HL-60/S4 (cell line): ENCODE results near the gene JAG1.

Experiments used
- in situ Hi-C: fragments of 300-500 bp; cut with MboI; formaldehyde crosslinking; loops from 2 replicates; pipeline ENCODE4 v1.14.3; 2022; ENCODE audit warnings: low sequenced_read_pairs

JAG1 gene

DNA sequence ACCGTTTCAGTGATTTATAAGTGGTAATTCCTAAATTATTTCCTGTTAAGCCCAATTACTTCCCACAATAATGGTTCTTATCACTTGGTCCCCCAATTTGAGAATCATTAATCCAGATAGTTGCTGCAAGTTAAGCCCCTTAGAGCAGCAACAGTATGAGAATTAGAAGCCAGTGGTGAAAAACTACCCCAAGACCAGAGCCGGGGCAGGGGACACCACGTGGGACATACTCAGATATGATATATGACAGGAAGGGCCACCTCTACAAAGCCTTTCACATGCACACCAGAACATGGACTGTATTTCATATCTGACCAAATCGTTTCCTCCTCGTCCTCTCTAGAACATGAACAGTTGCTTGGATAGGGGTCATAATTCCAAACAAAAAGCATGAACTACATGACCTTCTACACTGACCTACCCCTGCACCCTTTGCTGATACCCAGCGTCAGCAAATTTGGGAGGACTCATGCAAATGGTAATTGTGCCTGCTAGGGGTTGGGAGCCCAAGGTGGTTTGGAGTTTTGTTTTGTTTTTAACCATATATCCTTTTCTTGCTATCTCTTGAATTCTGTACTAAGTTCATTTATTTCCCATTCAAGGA lies 3.9 kb downstream of the JAG1 start:
- in situ Hi-C loops = loop anchor here (25.0 kb wide), 1 partner anchor 208 kb away; no protein-coding TSS in a partner anchor

DNA sequence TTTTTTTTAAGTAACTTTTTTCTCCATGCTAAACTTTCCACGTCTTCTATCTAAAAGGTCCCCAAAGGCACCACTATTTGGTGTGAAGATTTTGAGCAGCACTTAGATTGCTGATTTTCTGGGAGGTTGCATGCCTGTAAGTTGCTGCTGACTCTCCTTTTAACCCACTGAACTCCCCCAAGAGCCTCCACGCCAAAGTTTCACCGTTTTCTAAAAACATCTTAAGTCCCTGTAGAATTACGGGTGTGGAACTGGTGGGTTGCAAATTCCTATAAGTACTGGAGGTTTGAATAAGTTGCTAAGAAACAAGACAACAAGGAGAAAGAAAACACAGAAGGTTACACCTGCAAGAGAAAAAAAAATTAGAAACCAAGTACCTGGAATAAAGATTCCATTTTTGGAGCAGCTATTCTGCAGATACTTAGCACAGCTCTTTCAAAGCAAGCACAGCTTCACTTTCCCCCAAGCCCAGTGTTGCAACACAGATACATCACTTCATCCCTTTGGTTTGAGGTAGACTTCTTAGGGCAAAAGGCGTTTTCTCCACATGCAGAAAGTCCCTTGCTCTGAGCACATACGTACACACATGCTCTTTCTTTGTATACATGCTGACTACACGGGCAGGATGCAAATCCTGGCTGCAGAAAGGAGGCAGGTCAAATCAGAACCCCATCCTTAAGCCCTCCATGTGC lies 5.0 kb downstream of the JAG1 start:
- in situ Hi-C loops = loop anchor here (25.0 kb wide), 1 partner anchor 207 kb away; no protein-coding TSS in a partner anchor

DNA sequence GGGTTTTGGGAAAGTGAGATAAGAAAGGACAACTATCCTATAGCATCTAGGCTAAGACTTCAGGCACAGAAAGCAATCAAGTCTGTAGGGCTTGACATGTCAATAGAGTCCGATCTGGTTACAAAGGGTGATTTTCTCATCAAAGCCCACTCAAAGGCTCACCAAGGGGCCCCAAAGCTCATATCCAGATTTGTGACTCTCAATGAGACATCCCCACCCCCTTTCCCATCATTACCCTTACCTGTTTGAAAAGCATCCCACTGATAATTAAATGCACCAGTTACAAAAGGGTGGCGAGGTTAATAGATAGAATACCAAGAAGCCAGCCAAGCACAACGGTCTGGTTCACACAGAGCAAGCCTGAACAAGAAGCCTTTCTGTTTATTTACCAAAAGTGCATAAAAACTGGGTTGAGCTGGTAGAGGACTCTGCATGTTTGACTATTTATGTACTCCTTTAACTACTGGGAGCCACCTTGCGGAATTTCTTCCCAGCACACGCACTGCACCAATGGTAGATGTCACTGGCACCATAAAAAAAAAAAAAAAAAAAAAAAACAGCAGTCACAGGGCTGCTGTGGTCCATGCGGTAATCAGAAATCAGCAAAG lies 6.1 kb downstream of the JAG1 start:
- in situ Hi-C loops = loop anchor here (25.0 kb wide), 1 partner anchor 205 kb away; no protein-coding TSS in a partner anchor

DNA sequence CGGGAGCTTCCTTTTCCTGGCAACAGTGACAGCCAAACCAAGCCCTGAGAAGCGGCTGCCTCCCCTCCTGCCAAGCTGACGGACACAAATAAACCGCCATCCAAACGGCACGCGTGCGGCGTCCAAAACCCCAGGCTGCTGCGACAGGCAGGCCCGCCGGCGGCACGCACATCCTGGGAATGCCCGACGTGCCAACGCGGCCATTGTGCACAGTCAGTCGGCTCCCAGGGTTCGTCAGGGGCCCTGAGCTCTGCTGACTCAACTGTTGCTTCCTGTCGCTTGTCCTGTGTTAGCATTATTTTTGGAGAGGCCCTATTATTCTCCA lies 6.8 kb downstream of the JAG1 start:
- in situ Hi-C loops = loop anchor here (25.0 kb wide), 1 partner anchor 205 kb away; no protein-coding TSS in a partner anchor

DNA sequence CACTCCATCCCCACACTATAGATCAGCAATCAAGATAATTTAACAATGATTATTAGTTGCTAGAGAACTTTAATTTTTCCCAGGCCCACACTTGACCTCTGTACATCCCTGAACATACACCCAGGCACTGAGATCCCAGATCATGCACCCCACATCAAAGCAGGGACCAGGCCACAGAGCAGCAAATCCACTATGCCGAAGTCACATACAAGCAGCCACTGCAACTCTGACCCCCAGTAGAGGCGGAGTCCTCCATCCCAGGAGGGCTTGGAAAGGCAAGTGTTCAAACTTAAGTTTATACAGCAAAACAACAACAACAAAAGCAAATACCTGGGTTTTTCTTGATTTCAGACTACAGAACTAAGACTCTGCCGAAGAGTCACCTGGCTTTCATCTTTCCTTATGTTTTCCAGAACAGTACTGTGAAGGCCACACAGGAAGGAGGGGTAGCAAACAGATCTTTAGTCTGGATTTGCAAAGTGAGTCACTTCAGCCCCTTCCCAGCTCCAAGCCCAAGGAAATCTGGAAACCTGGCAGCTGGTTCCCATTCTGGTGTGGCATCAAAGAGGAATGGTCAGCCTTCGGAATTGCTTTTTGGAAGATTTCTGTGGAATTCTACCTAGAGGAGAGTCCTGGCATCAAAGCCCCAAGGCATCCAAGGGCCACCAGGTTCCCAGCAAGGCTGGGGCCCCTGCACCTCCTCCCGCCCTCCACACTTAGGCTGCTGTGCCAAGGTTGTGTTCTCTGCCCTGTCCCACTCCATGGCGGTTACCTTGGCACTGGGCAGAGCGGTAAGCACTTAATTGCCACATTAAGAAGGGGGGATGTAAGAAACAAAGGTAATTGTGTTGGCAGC lies 7.3 kb downstream of the JAG1 start:
- in situ Hi-C loops = loop anchor here (25.0 kb wide), 1 partner anchor 204 kb away; no protein-coding TSS in a partner anchor

DNA sequence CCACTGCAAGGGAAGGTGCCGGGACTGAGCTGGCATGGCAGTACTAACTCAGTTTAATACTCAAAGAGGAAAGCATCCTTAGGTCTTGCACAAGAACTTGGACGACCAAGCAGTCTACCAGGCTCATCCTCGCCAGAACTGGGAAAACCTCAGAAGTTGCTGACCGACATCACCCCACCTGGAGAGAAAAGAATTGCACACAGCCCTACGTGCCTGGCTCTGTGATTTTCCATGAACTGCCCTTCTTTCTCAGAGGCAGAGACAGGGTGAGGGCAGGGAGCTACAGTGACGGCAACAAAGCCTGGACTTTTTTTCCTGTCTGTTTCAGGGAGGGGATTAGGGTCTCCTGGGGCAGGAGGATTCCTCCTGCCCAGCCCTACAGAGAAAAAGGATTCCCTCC lies 8.0 kb downstream of the JAG1 start:
- in situ Hi-C loops = loop anchor here (25.0 kb wide), 1 partner anchor 203 kb away; no protein-coding TSS in a partner anchor

DNA sequence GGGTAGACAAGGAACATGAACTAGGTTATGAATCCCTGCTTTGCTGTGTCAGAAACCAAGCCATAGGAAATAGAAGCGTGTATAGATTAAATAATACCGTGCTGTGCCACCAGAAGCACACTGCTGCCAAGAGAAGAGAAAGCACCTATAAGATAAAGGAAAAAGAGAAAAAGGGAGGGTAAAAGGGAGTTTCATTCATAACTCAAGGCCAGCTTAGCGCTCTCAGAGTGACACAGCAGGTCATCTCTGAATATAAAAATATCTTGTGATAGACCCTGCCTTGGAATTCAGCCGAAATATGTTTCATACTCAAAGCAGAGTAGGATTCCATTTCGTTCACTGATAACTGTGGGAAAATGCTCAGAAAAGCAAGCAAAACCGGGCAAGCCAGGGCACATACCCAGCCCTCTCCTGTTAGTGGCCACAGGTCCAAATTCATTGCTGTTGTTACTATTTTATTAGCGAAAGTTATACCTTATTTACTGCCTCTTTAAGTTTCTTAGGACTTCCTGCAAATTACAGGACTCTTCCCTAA lies 8.7 kb downstream of the JAG1 start:
- in situ Hi-C loops = loop anchor here (25.0 kb wide), 1 partner anchor 203 kb away; no protein-coding TSS in a partner anchor

DNA sequence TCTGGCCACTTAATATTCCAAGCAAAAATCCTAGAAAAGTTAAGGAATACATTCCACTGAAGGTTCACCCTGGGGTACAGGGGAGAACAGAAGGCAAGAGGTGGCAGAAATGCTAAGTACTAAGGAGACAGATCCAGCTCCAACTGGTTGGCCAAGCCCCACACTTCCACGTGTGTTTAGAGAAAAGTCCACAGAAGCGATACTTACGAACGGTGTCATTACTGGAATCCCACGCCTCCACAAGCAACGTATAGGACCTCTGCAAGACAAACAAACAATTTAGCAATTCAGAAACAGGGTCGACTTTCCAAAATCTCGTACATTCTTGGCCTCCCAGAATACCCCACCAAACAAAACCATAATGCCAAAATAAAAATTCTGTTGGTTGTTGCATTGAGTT lies 10.0 kb downstream of the JAG1 start:
- in situ Hi-C loops = loop anchor here (25.0 kb wide), 1 partner anchor 201 kb away; no protein-coding TSS in a partner anchor

DNA sequence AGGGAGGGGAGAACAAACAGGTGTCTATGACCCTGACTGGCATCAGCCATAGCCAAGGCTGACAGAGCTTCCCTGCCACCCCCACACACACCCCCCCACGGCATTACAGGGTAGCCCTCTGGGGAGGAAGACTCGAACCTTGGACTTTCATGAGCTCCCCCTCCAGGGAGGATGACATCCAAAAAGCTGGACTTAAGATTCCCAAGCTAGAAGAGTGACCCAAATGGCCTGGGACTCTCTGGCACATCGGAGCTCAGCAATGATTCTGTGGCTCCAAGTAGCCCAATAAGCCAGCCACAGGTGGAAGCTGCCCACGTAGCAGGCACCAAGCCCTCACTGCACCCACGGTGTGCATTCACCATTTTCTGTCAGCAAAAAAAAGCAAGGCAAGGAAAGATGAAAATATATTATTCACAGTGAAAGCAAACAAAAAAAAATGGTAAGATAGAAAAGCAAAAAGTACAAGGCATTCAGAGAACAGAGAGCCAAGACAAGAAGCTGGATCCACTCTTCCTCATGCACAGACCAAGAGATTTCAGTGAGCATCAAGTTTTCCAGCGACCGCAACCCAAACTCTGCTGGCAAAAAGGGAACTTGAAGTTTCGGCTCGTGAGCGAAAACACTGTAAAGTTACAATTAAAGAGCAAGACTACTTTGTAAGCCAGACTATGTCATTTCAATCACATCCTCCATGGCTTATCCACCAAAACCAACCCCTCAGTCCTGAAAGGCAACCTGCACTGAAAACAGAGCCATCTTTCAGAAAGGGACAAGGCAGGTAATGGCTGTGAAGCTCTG lies 10.9 kb downstream of the JAG1 start:
- in situ Hi-C loops = loop anchor here (25.0 kb wide), 1 partner anchor 201 kb away; no protein-coding TSS in a partner anchor

DNA sequence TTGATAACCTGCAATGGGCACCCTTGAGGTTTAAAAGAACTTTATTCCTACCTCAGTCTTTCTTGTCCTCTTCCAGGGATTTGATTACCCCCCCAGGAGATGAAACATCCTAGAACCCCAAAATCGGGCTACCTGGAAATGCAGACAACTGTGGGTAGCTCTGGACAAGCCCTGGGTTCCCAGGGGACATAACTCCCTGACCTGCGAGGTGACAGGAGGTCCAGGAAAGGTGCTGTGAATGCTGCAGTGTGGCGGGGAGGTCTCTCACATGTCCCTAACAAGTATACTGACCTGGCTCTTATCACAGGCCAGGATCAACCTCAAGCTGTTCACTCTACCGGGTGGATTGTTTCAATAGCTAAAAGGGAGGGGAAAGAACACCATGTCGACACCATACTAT lies 11.6 kb downstream of the JAG1 start:
- in situ Hi-C loops = loop anchor here (25.0 kb wide), 1 partner anchor 200 kb away; no protein-coding TSS in a partner anchor

DNA sequence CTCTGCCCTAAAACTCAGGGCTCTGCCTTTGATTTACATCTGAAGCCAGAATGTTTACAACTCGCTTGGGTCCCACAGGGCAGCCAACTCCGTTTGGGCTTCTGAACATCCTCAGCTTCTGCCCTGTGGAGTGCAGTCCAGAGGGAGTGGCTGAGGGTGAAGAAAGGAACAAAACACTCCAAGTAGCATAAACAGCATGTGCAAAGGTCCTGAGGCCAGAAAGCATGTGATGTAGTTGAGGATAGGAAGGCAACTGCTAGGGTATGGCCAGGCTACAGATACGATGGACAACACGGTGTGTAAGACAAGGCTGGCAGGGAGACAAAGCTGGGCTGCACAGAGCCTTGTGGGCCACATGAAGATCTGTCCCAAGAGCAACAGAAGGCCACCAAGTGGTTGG lies 12.5 kb downstream of the JAG1 start:
- in situ Hi-C loops = loop anchor here (25.0 kb wide), 1 partner anchor 199 kb away; no protein-coding TSS in a partner anchor

DNA sequence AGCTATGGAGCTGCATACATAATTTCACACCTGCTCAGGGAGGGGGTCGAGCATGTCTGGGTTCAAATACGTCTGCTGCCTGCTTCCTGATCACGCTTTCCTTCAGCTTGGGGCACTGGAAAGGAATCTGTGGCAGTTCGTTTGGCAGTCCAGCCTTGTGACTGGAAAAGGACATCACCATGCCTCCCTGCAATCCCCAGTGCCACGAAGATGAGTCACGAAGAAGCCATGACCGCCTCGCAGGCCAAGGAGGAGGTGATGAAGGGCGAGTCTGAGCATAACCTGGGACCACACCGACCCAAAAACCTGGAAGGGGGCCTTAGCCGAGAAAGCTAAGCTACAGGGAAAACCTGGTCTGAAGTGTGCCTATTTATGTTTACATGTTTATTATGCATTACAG lies 13.1 kb downstream of the JAG1 start:
- in situ Hi-C loops = loop anchor here (25.0 kb wide), 1 partner anchor 198 kb away; no protein-coding TSS in a partner anchor

DNA sequence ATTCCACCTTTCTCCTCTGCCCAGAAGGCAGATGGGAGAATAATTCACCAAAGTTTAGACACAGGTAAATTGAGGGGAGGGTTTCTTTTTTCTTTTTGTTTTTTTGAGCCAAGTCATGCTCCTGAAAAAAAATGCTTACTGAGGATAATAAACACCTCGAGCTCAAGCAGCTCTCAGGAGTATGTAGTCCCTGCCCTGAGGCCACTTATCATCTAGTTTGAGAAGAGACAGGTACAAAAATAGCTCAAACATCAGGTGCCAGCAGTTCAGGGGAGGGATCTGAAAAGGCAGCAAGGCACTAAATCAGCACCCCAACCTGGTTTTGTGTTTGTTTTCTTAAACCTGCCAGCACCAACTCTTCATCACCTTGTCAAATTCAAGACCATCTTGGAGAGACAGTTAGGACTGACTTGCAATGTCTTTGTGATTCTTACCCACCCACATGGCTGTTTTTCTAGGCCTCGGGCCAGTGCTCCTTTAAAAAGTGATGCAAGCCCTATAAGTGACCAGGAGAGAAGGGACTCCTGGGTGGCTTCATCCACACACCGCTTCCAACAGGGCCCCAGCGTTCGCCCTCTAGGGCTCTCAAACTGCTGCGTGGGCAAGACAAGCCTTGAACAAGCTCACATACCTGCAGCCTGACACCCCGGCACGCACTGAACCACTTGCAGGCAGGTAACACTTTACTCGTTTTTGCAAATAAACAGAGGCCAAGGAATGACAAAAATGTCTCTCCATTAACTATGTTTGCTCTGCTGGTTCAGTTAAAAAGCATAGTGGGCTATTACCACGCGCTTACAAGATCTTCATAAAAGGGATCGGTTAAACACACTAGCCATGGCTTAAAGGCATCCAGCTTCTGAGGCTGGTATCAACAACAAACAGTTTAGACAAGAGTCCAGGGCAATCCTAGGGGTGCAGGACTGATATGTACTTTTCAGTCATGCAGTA lies 13.9 kb downstream of the JAG1 start:
- in situ Hi-C loops = loop anchor here (25.0 kb wide), 1 partner anchor 198 kb away; no protein-coding TSS in a partner anchor

DNA sequence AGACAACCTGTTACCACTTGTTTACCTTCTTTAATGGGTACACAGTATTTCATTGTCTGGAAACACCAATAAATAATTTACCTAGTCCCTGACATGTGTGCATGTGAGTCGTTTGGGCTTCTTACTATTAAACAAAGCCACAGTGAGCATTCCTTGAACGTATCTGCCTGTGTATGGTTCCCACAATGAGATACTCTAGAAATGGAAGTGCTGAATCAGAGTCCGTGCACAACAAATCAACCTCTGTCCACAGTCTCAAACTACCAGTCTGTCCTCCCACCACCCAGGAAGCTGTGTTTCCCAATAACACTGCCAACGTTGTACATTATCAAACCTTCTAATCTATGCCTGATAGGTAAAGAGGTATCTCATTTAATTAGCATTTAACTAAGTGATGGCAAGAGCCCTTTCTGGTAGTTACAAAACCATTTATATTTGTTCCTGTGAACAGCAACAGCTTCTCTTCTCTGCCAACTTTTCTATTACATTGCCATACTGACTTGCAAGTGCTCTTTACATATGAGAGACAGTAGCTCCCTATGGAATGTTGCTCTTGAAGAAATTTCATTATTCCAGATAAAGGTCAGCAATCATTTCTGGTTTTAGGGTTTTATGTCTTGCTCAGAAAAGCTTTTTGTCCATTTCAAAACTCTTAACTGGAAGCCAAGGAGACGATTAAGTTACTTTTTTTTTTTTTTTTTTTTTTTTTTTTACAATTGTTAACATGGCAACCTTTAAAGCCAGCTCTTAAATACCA lies 14.7 kb downstream of the JAG1 start:
- in situ Hi-C loops = loop anchor here (25.0 kb wide), 1 partner anchor 197 kb away; no protein-coding TSS in a partner anchor

DNA sequence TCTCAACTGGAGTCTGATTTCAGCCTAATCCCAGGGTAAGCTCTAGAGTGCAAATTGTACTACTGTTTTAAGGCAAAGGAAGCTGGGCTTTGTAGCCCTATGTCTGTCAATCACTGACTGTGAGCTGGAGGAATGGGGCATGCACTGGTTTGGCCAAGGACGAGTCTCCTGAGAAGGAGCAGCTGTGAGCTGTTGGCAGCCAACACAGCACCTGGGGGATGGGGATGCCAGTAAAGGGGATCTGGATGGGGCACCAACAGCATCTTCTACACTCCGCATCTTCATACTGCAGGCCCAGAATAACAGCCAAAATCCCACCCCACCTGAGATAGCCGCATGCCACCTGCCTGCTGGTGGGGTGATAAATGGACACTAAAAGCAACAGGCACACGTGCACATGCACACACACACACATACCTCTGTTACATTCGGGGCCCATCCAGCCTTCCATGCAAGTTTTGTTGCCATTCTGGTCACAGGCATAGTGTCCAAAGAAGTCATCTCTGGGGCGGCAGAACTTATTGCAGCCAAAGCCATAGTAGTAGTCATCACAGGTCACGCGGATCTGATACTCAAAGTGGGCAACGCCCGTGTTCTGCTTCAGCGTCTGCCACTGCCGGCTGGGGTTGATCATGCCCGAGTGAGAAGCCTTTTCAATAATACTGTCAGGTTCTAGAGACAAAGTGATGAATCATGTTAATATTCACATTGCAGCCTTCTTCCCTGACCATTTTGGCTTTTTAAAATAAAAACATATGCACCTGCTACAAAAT lies 15.6 kb downstream of the JAG1 start:
- in situ Hi-C loops = loop anchor here (25.0 kb wide), 1 partner anchor 196 kb away; no protein-coding TSS in a partner anchor

DNA sequence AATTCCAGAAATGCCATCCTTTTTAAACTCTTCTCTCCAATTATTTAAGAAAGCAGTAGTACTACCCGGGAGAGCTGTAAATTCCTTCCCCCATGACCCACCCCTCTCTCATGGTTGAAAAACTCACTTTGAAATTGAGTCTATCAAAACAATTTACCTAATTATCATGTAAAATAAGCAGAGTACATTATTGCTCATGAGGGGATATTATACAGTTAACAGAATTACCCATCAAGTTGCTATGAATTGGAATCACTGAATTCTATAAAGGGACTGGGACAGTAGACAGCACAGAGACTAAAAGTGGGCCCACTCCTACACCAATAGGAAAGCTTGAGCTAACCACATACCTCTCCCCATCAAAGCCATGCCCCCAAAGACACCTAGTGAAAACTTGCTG lies 16.3 kb downstream of the JAG1 start:
- in situ Hi-C loops = loop anchor here (25.0 kb wide), 1 partner anchor 195 kb away; no protein-coding TSS in a partner anchor
